NCI-H2196 (cell line): Measurements from ENCODE around the gene CDKN2AIPNL.

Experiments
- DNase-seq: peaks from one replicate; lab custom pipeline; 2025; ENCODE audit not compliant: unreplicated experiment; lab: John Stamatoyannopoulos, UW

The CDKN2AIPNL gene

GRCh38 chr5:134411546-134412266 is at the start of gene CDKN2AIPNL:
Gene CDKN2AIPNL (minus strand): TSS chr5:134411881. CDS start chr5:134411854, 27 bp downstream.
- DNase-seq = peak; percentile 90

- no peak for DNase-seq
Observed at GRCh38 chr5:134460551-134460950, 48.9 kb upstream of the CDKN2AIPNL start.

GRCh38 chr5:134459491-134459890 is 47.8 kb upstream of the CDKN2AIPNL start:
- no peak for DNase-seq

GRCh38 chr5:134459010-134459403 is 47.3 kb upstream of the CDKN2AIPNL start:
- DNase-seq = peak; percentile 72

- peak; percentile 35 for DNase-seq
Observed at GRCh38 chr5:134458234-134459009, 46.7 kb upstream of the CDKN2AIPNL start.

- no peak for DNase-seq
Observed at GRCh38 chr5:134457801-134458200, 46.1 kb upstream of the CDKN2AIPNL start.

- no peak for DNase-seq
Observed at GRCh38 chr5:134456825-134457224, 45.1 kb upstream of the CDKN2AIPNL start.

- no peak for DNase-seq
Observed at GRCh38 chr5:134455466-134455865, 43.8 kb upstream of the CDKN2AIPNL start.

- DNase-seq = no peak
Observed at GRCh38 chr5:134453016-134453415, 41.3 kb upstream of the CDKN2AIPNL start.

GRCh38 chr5:134451936-134452505 is 40.3 kb upstream of the CDKN2AIPNL start:
- peak; percentile 32 for DNase-seq

- DNase-seq = no peak
Observed at GRCh38 chr5:134451225-134451935, 39.7 kb upstream of the CDKN2AIPNL start.

- no peak for DNase-seq
Observed at GRCh38 chr5:134450374-134450773, 38.7 kb upstream of the CDKN2AIPNL start.

GRCh38 chr5:134449167-134449566 is 37.5 kb upstream of the CDKN2AIPNL start:
- DNase-seq = no peak

- DNase-seq = no peak
Observed at GRCh38 chr5:134447815-134448520, 36.3 kb upstream of the CDKN2AIPNL start.

GRCh38 chr5:134446938-134447337 is 35.3 kb upstream of the CDKN2AIPNL start:
- DNase-seq = no peak

GRCh38 chr5:134445856-134446818 is 34.5 kb upstream of the CDKN2AIPNL start:
- DNase-seq = no peak

- no peak for DNase-seq
Observed at GRCh38 chr5:134444941-134445471, 33.3 kb upstream of the CDKN2AIPNL start.

GRCh38 chr5:134440201-134440755 is 28.6 kb upstream of the CDKN2AIPNL start:
- no peak for DNase-seq

GRCh38 chr5:134439210-134439654 is 27.6 kb upstream of the CDKN2AIPNL start:
- DNase-seq = peak; percentile 96
